ENCODE results near the gene CITED4.

DNA sequence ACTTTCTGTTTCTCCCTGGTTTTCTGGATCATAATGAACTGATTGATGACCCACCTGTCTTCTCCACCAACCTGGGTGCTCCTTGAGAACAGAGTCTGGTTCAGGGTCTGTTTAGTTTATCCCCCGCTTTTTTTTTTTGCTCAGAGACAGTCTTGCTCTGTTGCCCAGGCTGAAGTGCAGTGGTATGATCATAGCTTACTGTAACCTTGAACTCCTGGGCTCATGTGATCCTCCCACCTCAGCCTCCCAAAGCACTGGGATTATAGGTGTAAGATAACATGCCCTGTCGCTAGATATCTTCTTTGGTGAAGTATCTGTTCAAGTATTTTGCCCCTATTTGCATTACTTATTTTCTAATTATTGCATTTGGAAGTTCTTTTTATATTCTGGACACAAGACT, 30.2 kb upstream of the CITED4 start:
- TF ChIP-seq, protein P1, sequence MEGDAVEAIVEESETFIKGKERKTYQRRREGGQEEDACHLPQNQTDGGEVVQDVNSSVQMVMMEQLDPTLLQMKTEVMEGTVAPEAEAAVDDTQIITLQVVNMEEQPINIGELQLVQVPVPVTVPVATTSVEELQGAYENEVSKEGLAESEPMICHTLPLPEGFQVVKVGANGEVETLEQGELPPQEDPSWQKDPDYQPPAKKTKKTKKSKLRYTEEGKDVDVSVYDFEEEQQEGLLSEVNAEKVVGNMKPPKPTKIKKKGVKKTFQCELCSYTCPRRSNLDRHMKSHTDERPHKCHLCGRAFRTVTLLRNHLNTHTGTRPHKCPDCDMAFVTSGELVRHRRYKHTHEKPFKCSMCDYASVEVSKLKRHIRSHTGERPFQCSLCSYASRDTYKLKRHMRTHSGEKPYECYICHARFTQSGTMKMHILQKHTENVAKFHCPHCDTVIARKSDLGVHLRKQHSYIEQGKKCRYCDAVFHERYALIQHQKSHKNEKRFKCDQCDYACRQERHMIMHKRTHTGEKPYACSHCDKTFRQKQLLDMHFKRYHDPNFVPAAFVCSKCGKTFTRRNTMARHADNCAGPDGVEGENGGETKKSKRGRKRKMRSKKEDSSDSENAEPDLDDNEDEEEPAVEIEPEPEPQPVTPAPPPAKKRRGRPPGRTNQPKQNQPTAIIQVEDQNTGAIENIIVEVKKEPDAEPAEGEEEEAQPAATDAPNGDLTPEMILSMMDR (IDR thresholded peaks at IDR 0.05): no peak
- TF ChIP-seq POLR2A (IDR thresholded peaks at IDR 0.05): no peak
